Endothelial cell of umbilical vein (primary cell): ENCODE measurements around the gene PTCHD1. TPM values are rescaled to one million over a fixed set of nuclear protein-coding genes. Genes with fewer than 3 reads are reported as not detected.

ENCODE experiments used
- BruUV-seq: library from RNA; stranded (reverse); fragments of 400-500 nt; replicated peaks from 2 replicates; lab custom pipeline; 2021; lab: Mats Ljungman, UMichigan
- CTCF ChIA-PET: fragments of 300-600, 350-600 bp; sonication (Branson Sonifier 250); formaldehyde crosslinking; loops from one replicate; lab custom pipeline; 2021; ENCODE audit warnings: antibody characterized with exemption, inconsistent platforms; lab: Charles Lee
- POLR2A ChIA-PET: fragments of 300-600, 350-600 bp; sonication (Branson Sonifier 250); formaldehyde crosslinking; loops from one replicate; lab custom pipeline; 2021; ENCODE audit warnings: antibody characterized with exemption, inconsistent platforms; lab: Charles Lee
- DNase-seq: peaks from one replicate; pipeline ENCODE4 v3.0.0-alpha.2; 2011; ENCODE audit warnings: low read depth, low spot score
- FAIRE-seq: peaks from 2 replicates; lab custom pipeline; 2011; peaks lifted over from hg19 to GRCh38; lab: Jason Lieb, UNC
- H2AFZ ChIP-seq: 2 replicates; pipeline ENCODE4 v1.6.0; 2012; ENCODE audit warnings: low read depth, low read length, control low read depth, inconsistent platforms
- H3K27ac ChIP-seq: 2 replicates; pipeline ENCODE4 v1.5.1; 2011; ENCODE audit warnings: low read depth, mild to moderate bottlenecking, control low read depth, low read length, moderate library complexity; ENCODE audit not compliant: insufficient read depth
- H3K27me3 ChIP-seq, 2 experiments: 2 replicates each; pipeline versions ENCODE4 v1.6.0 to v1.6.1; 2011; ENCODE audit warnings: low read length in 2 of 2, mixed read lengths in 1 of 2; ENCODE audit not compliant: control insufficient read depth in 2 of 2, insufficient read depth in 2 of 2
- H3K36me3 ChIP-seq, 2 experiments: 2 replicates in 1 of 2; 3 replicates in 1 of 2; pipeline ENCODE4 v1.5.1; 2011; ENCODE audit warnings: low read length in 2 of 2, mild to moderate bottlenecking in 1 of 2, moderate library complexity in 1 of 2; ENCODE audit not compliant: control insufficient read depth in 2 of 2, insufficient read depth in 2 of 2; ENCODE audit errors: extremely low read depth in 1 of 2
- H3K4me1 ChIP-seq: 3 replicates; pipeline ENCODE4 v1.5.1; 2011; ENCODE audit warnings: mild to moderate bottlenecking, low read length; ENCODE audit not compliant: control insufficient read depth, insufficient read depth; ENCODE audit errors: extremely low read depth
- H3K4me2 ChIP-seq: 2 replicates; pipeline ENCODE4 v1.6.1; 2011; ENCODE audit warnings: low read length, control low read depth, mixed read lengths; ENCODE audit not compliant: insufficient read depth
- H3K4me3 ChIP-seq, 3 experiments: fragments of 200-600 bp in 1 of 3; sonication (generic), shearing (Covaris generic) in 1 of 3; replicated peaks in 1 of 3; 2 replicates each; pipeline ENCODE4 v1.5.1; 2011 to 2016; ENCODE audit warnings: control low read depth in 3 of 3, low read length in 3 of 3, mild to moderate bottlenecking in 2 of 3, inconsistent platforms in 1 of 3, low read depth in 1 of 3, moderate library complexity in 1 of 3; ENCODE audit not compliant: insufficient read depth in 1 of 3
- H3K79me2 ChIP-seq: 2 replicates; pipeline ENCODE4 v1.6.0; 2012; ENCODE audit warnings: low read length, inconsistent platforms; ENCODE audit not compliant: control insufficient read depth, insufficient read depth
- H3K9ac ChIP-seq: replicated peaks from 2 replicates; pipeline ENCODE3; 2011; ENCODE audit warnings: low read length, control low read depth; ENCODE audit not compliant: insufficient read depth; ENCODE audit errors: extremely low read depth
- H3K9me1 ChIP-seq: replicated peaks from 3 replicates; pipeline ENCODE4 v1.6.0; 2011; ENCODE audit warnings: mild to moderate bottlenecking, low read length; ENCODE audit not compliant: control insufficient read depth, insufficient read depth; ENCODE audit errors: extremely low read depth
- H3K9me3 ChIP-seq: replicated peaks from 2 replicates; pipeline ENCODE4 v1.5.1; 2012; ENCODE audit warnings: low read length, inconsistent platforms; ENCODE audit not compliant: control insufficient read depth, insufficient read depth
- H4K20me1 ChIP-seq: replicated peaks from 2 replicates; pipeline ENCODE3; 2011; ENCODE audit warnings: mild to moderate bottlenecking, low read length; ENCODE audit not compliant: control insufficient read depth, insufficient read depth; ENCODE audit errors: extremely low read depth
- EZH2 ChIP-seq: IDR thresholded peaks from 2 replicates; pipeline ENCODE4 v1.6.1; 2012; ENCODE audit warnings: borderline replicate concordance, low read depth, mild to moderate bottlenecking, moderate library complexity, low read length, inconsistent platforms; ENCODE audit not compliant: severe bottlenecking
- FOS ChIP-seq: IDR thresholded peaks from 2 replicates; pipeline ENCODE4 v1.6.1; 2011; ENCODE audit warnings: mild to moderate bottlenecking, low read length, moderate library complexity, borderline replicate concordance; ENCODE audit not compliant: insufficient read depth
- JUN ChIP-seq: IDR thresholded peaks from 2 replicates; pipeline ENCODE4 v1.6.1; 2011; ENCODE audit warnings: borderline replicate concordance, low read depth; ENCODE audit not compliant: insufficient read length, insufficient read depth
- MYC ChIP-seq: IDR thresholded peaks from one replicate; pipeline ENCODE4 v1.6.1; 2011; ENCODE audit warnings: mild to moderate bottlenecking, low read depth, low read length
- POLR2A ChIP-seq: IDR thresholded peaks from 2 replicates; pipeline ENCODE4 v1.6.1; 2012; ENCODE audit warnings: low read depth, mild to moderate bottlenecking, control low read depth, low read length
- POLR2AphosphoS5 ChIP-seq: IDR thresholded peaks from 2 replicates; pipeline ENCODE4 v1.6.1; 2012; ENCODE audit warnings: low read depth, mild to moderate bottlenecking, control low read depth, low read length, moderate library complexity; ENCODE audit not compliant: insufficient read depth
- dilution Hi-C: fragments of 300-500 bp; cut with MboI; formaldehyde crosslinking; loops from one replicate; pipeline ENCODE4 v1.15.0; 2019; ENCODE audit warnings: low sequenced_read_pairs; ENCODE audit not compliant: extremely low pct_ligation_motif_present
- intact Hi-C: fragments of 100-400 bp; cut with micrococcal nuclease; formaldehyde crosslinking; loops from one replicate; pipeline ENCODE4 v1.10.0; 2022
- polyA plus RNA-seq, 4 experiments: library from polyadenylated mRNA; depleted of rRNA in 3 of 4; stranded (reverse) in 3 of 4; unstranded in 1 of 4; fragments of >200 nt; gene quantifications; 2 replicates each; pipeline versions ENCODE4 v1.2.1 to v1.2.3, GENCODE V29; 2011 to 2012; ENCODE audit warnings: missing spikeins in 1 of 4
- total RNA-seq: library from RNA; stranded (reverse); gene quantifications from 2 replicates; pipeline ENCODE4 v1.2.3, GENCODE V29; 2021
- TF ChIP-seq, protein P1 (sequence below): IDR thresholded peaks from 2 replicates; pipeline ENCODE4 v1.6.1; 2011; ENCODE audit not compliant: insufficient read depth, insufficient read length
- TF ChIP-seq, protein P2 (sequence below), 2 donors: IDR thresholded peaks; 1 replicate in 1 of 2; 2 replicates in 1 of 2; pipeline ENCODE4 v1.5.1; 2011; ENCODE audit warnings: low read length in 2 of 2, mild to moderate bottlenecking in 2 of 2, moderate library complexity in 2 of 2, control low read depth in 1 of 2, inconsistent platforms in 1 of 2, low read depth in 1 of 2; ENCODE audit not compliant: insufficient read depth in 1 of 2; ENCODE audit errors: extremely low read depth in 1 of 2

Gene PTCHD1
- total and polyA plus RNA-seq, 2 donors (not counting 3 experiments of a cell fraction or from before 2014, with no cell fraction given) = not detected

DNA sequence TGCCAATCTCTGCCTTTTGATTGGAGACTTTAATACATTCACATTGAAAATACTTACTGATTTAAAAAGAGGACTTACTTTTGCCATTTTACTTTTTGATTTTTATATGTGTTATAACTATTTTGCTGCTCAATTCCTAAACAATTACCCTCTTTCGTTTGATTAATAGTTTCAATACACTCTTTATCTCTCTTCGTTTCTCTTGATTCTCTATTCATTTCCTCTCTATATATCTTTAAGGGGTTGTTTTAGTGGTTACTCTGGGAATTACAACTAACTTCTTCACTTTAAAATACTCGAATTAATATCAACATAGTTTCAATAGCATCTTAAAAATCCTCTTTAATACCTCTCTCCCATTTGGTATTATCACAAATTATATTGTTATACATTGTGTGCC, 116.6 kb downstream of the PTCHD1 start:
- Histone ChIP-seq H3K27ac (no peak overlapping the region), H3K9me1 (no peaks in the 10 kb centered on the region), H3K4me1 (no peaks in the 10 kb centered on the region), H3K4me2 (no peak overlapping the region), H3K9me3 (no peaks in the 10 kb centered on the region), H2AFZ (no peak overlapping the region), H3K9ac (no peak overlapping the region), H3K36me3 (no peaks in the 10 kb centered on the region), H3K27me3 (no peaks in the 10 kb centered on the region), H4K20me1 (no peaks in the 10 kb centered on the region), H3K4me3 (no peak overlapping the region), H3K79me2 (no peaks in the 10 kb centered on the region)
- POLR2A ChIA-PET = no interaction called here
- BruUV-seq = no TSS peak
- FAIRE-seq (no peak), DNase-seq (no peak)
- TF ChIP-seq MYC = no peak
- no peak for TF ChIP-seq EZH2
- TF ChIP-seq FOS = no peak
- no peak for TF ChIP-seq POLR2AphosphoS5
- no peak for TF ChIP-seq JUN
- TF ChIP-seq, protein P1, sequence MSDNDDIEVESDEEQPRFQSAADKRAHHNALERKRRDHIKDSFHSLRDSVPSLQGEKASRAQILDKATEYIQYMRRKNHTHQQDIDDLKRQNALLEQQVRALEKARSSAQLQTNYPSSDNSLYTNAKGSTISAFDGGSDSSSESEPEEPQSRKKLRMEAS = no peak
- no peak for TF ChIP-seq POLR2A
- TF ChIP-seq, protein P2, sequence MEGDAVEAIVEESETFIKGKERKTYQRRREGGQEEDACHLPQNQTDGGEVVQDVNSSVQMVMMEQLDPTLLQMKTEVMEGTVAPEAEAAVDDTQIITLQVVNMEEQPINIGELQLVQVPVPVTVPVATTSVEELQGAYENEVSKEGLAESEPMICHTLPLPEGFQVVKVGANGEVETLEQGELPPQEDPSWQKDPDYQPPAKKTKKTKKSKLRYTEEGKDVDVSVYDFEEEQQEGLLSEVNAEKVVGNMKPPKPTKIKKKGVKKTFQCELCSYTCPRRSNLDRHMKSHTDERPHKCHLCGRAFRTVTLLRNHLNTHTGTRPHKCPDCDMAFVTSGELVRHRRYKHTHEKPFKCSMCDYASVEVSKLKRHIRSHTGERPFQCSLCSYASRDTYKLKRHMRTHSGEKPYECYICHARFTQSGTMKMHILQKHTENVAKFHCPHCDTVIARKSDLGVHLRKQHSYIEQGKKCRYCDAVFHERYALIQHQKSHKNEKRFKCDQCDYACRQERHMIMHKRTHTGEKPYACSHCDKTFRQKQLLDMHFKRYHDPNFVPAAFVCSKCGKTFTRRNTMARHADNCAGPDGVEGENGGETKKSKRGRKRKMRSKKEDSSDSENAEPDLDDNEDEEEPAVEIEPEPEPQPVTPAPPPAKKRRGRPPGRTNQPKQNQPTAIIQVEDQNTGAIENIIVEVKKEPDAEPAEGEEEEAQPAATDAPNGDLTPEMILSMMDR (IDR thresholded peaks at IDR 0.05; ENCODE audit: extremely low read depth in 1 of 2, insufficient read depth in 1 of 2, low read depth in 1 of 2, low read length in 2 of 2) = no peak
- CTCF ChIA-PET = no interaction called here
- intact Hi-C loops (no loop called here), dilution Hi-C loops (no loop called here)
